Ureter (tissue), 1 donor: ENCODE data around the gene SYTL1. TPM values are rescaled to one million over a fixed set of nuclear protein-coding genes. Genes with fewer than 3 reads are reported as not detected.
A peak's percentile ranks its signal among the peaks of the same experiment; 100 is the strongest.

Experiments
- DNase-seq: peaks from one replicate; pipeline ENCODE4 v3.0.0-alpha.2; 2020; ENCODE audit warnings: low spot score
- total RNA-seq: library from RNA; stranded (reverse); gene quantifications from one replicate; pipeline ENCODE4 v1.2.4, GENCODE V29; 2023
- donor health status: DM: yes; HTN: yes; CAD: no.

Gene SYTL1
- total RNA-seq, 1 donor from 2014 or later: 93.6 TPM

- DNase-seq: no peak
Observed at GRCh38 chr1:27346991-27347624, 5.3 kb downstream of the SYTL1 start.

GRCh38 chr1:27348861-27349783 lies 7.3 kb downstream of the SYTL1 start:
- peak; percentile 81 for DNase-seq

GRCh38 chr1:27349784-27350662 lies 8.2 kb downstream of the SYTL1 start:
- DNase-seq: no peak

GRCh38 chr1:27350663-27351540 lies 9.1 kb downstream of the SYTL1 start:
- DNase-seq: no peak

- DNase-seq: no peak
Observed at GRCh38 chr1:27351541-27352107, 9.8 kb downstream of the SYTL1 start.

- no peak for DNase-seq
Observed at GRCh38 chr1:27353166-27353565, 11.3 kb downstream of the SYTL1 start.

- no peak for DNase-seq
Observed at GRCh38 chr1:27353629-27354028, 11.8 kb downstream of the SYTL1 start.

- DNase-seq: no peak
Observed at GRCh38 chr1:27355683-27356082, 13.9 kb downstream of the SYTL1 start.

GRCh38 chr1:27356277-27356618 lies 14.4 kb downstream of the SYTL1 start:
- DNase-seq: no peak

GRCh38 chr1:27356619-27357280 lies 14.9 kb downstream of the SYTL1 start:
- DNase-seq: peak; percentile 84

GRCh38 chr1:27357281-27358037 lies 15.6 kb downstream of the SYTL1 start:
- peak; percentile 75 for DNase-seq

GRCh38 chr1:27358038-27358927 lies 16.5 kb downstream of the SYTL1 start:
- DNase-seq: no peak

GRCh38 chr1:27358928-27359313 lies 17.1 kb downstream of the SYTL1 start:
- no peak for DNase-seq

- DNase-seq: no peak
Observed at GRCh38 chr1:27359822-27360158, 18.0 kb downstream of the SYTL1 start.

- no peak for DNase-seq
Observed at GRCh38 chr1:27360159-27361043, 18.6 kb downstream of the SYTL1 start.

GRCh38 chr1:27361044-27361402 lies 19.2 kb downstream of the SYTL1 start:
- no peak for DNase-seq

- no peak for DNase-seq
Observed at GRCh38 chr1:27361553-27361952, 19.7 kb downstream of the SYTL1 start.
